HG02885 (cell line): ENCODE measurements around the gene DNAJB9.
"Not testable (repeated sequence)": the region's sequence is repeated elsewhere in the genome, so short reads cannot be mapped to it uniquely, and the experiment has no call there.

Source experiments
- ATAC-seq: cut with Tn5 transposase; IDR thresholded peaks from one replicate; pipeline ENCODE4 v1.9.1; 2021; ENCODE audit warnings: mild to moderate bottlenecking; ENCODE audit not compliant: unreplicated experiment, poor library complexity

DNAJB9 gene

GRCh38 chr7:108569381-108570145, at the start of gene DNAJB9, which contains the start of gene THAP5:
DNAJB9 (plus strand) TSS chr7:108569874; CDS start chr7:108571727, 1,853 bp downstream.
THAP5 (minus strand) TSS chr7:108569706; CDS start chr7:108569569, 137 bp downstream.
- peak; percentile 94 for ATAC-seq

GRCh38 chr7:108522780-108523179, 46.9 kb upstream of the DNAJB9 start:
- ATAC-seq = no peak

GRCh38 chr7:108525327-108525984, 44.2 kb upstream of the DNAJB9 start:
- ATAC-seq = peak; percentile 50

- peak; percentile 92 for ATAC-seq
These were observed 43.5 kb upstream of the DNAJB9 start, which contains the start of gene PNPLA8 for GRCh38 chr7:108525985-108526767. PNPLA8 (minus strand) TSS chr7:108526135; CDS start chr7:108515491, 10,644 bp downstream.

- ATAC-seq = no peak
These were observed 43.0 kb upstream of the DNAJB9 start for GRCh38 chr7:108526768-108527017.

GRCh38 chr7:108528183-108528712, 41.4 kb upstream of the DNAJB9 start:
- ATAC-seq = no peak

GRCh38 chr7:108529341-108529740, 40.3 kb upstream of the DNAJB9 start:
- ATAC-seq = no peak

GRCh38 chr7:108533712-108534111, 36.0 kb upstream of the DNAJB9 start:
- ATAC-seq = no peak

- no peak for ATAC-seq
These were observed 34.4 kb upstream of the DNAJB9 start for GRCh38 chr7:108535257-108535656.

GRCh38 chr7:108535744-108536143, 33.9 kb upstream of the DNAJB9 start:
- ATAC-seq = no peak

- no peak for ATAC-seq
These were observed 32.4 kb upstream of the DNAJB9 start for GRCh38 chr7:108537229-108537628.

- ATAC-seq = not testable (repeated sequence)
These were observed 31.4 kb upstream of the DNAJB9 start for GRCh38 chr7:108538236-108538635.

GRCh38 chr7:108538685-108539084, 31.0 kb upstream of the DNAJB9 start:
- ATAC-seq = not testable (repeated sequence)

- ATAC-seq = no peak
These were observed 28.2 kb upstream of the DNAJB9 start for GRCh38 chr7:108541478-108541877.

- not testable (repeated sequence) for ATAC-seq
These were observed 21.4 kb upstream of the DNAJB9 start for GRCh38 chr7:108548141-108548896.

- not testable (repeated sequence) for ATAC-seq
These were observed 13.0 kb upstream of the DNAJB9 start for GRCh38 chr7:108556665-108557064.

GRCh38 chr7:108557191-108557590, 12.5 kb upstream of the DNAJB9 start:
- no peak for ATAC-seq

GRCh38 chr7:108557617-108558016, 12.1 kb upstream of the DNAJB9 start:
- no peak for ATAC-seq

- no peak for ATAC-seq
These were observed 10.4 kb upstream of the DNAJB9 start for GRCh38 chr7:108559253-108559652.

GRCh38 chr7:108561047-108561619, 8.5 kb upstream of the DNAJB9 start:
- ATAC-seq = no peak
